Endothelial cell of umbilical vein (primary cell): Measurements from ENCODE around the gene KISS1. TPM values are rescaled to one million over a fixed set of nuclear protein-coding genes. Genes with fewer than 3 reads are reported as not detected.
A peak's percentile ranks its signal among the peaks of the same experiment; 100 is the strongest.

Experiments
- BruUV-seq: library from RNA; stranded (reverse); fragments of 400-500 nt; replicated peaks from 2 replicates; lab custom pipeline; 2021; lab: Mats Ljungman, UMichigan
- CTCF ChIA-PET: fragments of 300-600, 350-600 bp; sonication (Branson Sonifier 250); formaldehyde crosslinking; loops from one replicate; lab custom pipeline; 2021; ENCODE audit warnings: antibody characterized with exemption, inconsistent platforms; lab: Charles Lee
- POLR2A ChIA-PET: fragments of 300-600, 350-600 bp; sonication (Branson Sonifier 250); formaldehyde crosslinking; loops from one replicate; lab custom pipeline; 2021; ENCODE audit warnings: antibody characterized with exemption, inconsistent platforms; lab: Charles Lee
- DNase-seq: peaks from one replicate; pipeline ENCODE4 v3.0.0-alpha.2; 2011; ENCODE audit warnings: low read depth, low spot score
- FAIRE-seq: peaks from 2 replicates; lab custom pipeline; 2011; peaks lifted over from hg19 to GRCh38; lab: Jason Lieb, UNC
- H2AFZ ChIP-seq: 2 replicates; pipeline ENCODE4 v1.6.0; 2012; ENCODE audit warnings: low read depth, low read length, control low read depth, inconsistent platforms
- H3K27ac ChIP-seq: 2 replicates; pipeline ENCODE4 v1.5.1; 2011; ENCODE audit warnings: low read depth, mild to moderate bottlenecking, control low read depth, low read length, moderate library complexity; ENCODE audit not compliant: insufficient read depth
- H3K27me3 ChIP-seq, 2 experiments: 2 replicates each; pipeline versions ENCODE4 v1.6.0 to v1.6.1; 2011; ENCODE audit warnings: low read length in 2 of 2, mixed read lengths in 1 of 2; ENCODE audit not compliant: control insufficient read depth in 2 of 2, insufficient read depth in 2 of 2
- H3K36me3 ChIP-seq, 2 experiments: 2 replicates in 1 of 2; 3 replicates in 1 of 2; pipeline ENCODE4 v1.5.1; 2011; ENCODE audit warnings: low read length in 2 of 2, mild to moderate bottlenecking in 1 of 2, moderate library complexity in 1 of 2; ENCODE audit not compliant: control insufficient read depth in 2 of 2, insufficient read depth in 2 of 2; ENCODE audit errors: extremely low read depth in 1 of 2
- H3K4me1 ChIP-seq: 3 replicates; pipeline ENCODE4 v1.5.1; 2011; ENCODE audit warnings: mild to moderate bottlenecking, low read length; ENCODE audit not compliant: control insufficient read depth, insufficient read depth; ENCODE audit errors: extremely low read depth
- H3K4me2 ChIP-seq: 2 replicates; pipeline ENCODE4 v1.6.1; 2011; ENCODE audit warnings: low read length, control low read depth, mixed read lengths; ENCODE audit not compliant: insufficient read depth
- H3K4me3 ChIP-seq, 3 experiments: fragments of 200-600 bp in 1 of 3; sonication (generic), shearing (Covaris generic) in 1 of 3; replicated peaks in 1 of 3; 2 replicates each; pipeline ENCODE4 v1.5.1; 2011 to 2016; ENCODE audit warnings: control low read depth in 3 of 3, low read length in 3 of 3, mild to moderate bottlenecking in 2 of 3, inconsistent platforms in 1 of 3, low read depth in 1 of 3, moderate library complexity in 1 of 3; ENCODE audit not compliant: insufficient read depth in 1 of 3
- H3K79me2 ChIP-seq: 2 replicates; pipeline ENCODE4 v1.6.0; 2012; ENCODE audit warnings: low read length, inconsistent platforms; ENCODE audit not compliant: control insufficient read depth, insufficient read depth
- H3K9ac ChIP-seq: replicated peaks from 2 replicates; pipeline ENCODE3; 2011; ENCODE audit warnings: low read length, control low read depth; ENCODE audit not compliant: insufficient read depth; ENCODE audit errors: extremely low read depth
- H3K9me1 ChIP-seq: replicated peaks from 3 replicates; pipeline ENCODE4 v1.6.0; 2011; ENCODE audit warnings: mild to moderate bottlenecking, low read length; ENCODE audit not compliant: control insufficient read depth, insufficient read depth; ENCODE audit errors: extremely low read depth
- H3K9me3 ChIP-seq: replicated peaks from 2 replicates; pipeline ENCODE4 v1.5.1; 2012; ENCODE audit warnings: low read length, inconsistent platforms; ENCODE audit not compliant: control insufficient read depth, insufficient read depth
- H4K20me1 ChIP-seq: replicated peaks from 2 replicates; pipeline ENCODE3; 2011; ENCODE audit warnings: mild to moderate bottlenecking, low read length; ENCODE audit not compliant: control insufficient read depth, insufficient read depth; ENCODE audit errors: extremely low read depth
- CTCF ChIP-seq, 2 donors: IDR thresholded peaks; 1 replicate in 1 of 2; 2 replicates in 1 of 2; pipeline ENCODE4 v1.5.1; 2011; ENCODE audit warnings: low read length in 2 of 2, mild to moderate bottlenecking in 2 of 2, moderate library complexity in 2 of 2, control low read depth in 1 of 2, inconsistent platforms in 1 of 2, low read depth in 1 of 2; ENCODE audit not compliant: insufficient read depth in 1 of 2; ENCODE audit errors: extremely low read depth in 1 of 2
- EZH2 ChIP-seq: IDR thresholded peaks from 2 replicates; pipeline ENCODE4 v1.6.1; 2012; ENCODE audit warnings: borderline replicate concordance, low read depth, mild to moderate bottlenecking, moderate library complexity, low read length, inconsistent platforms; ENCODE audit not compliant: severe bottlenecking
- FOS ChIP-seq: IDR thresholded peaks from 2 replicates; pipeline ENCODE4 v1.6.1; 2011; ENCODE audit warnings: mild to moderate bottlenecking, low read length, moderate library complexity, borderline replicate concordance; ENCODE audit not compliant: insufficient read depth
- GATA2 ChIP-seq: IDR thresholded peaks from 2 replicates; pipeline ENCODE4 v1.7.0; 2011; ENCODE audit warnings: low read depth, mild to moderate bottlenecking, moderate library complexity, mixed read lengths, low read length; ENCODE audit not compliant: insufficient read length, insufficient read depth
- JUN ChIP-seq: IDR thresholded peaks from 2 replicates; pipeline ENCODE4 v1.6.1; 2011; ENCODE audit warnings: borderline replicate concordance, low read depth; ENCODE audit not compliant: insufficient read length, insufficient read depth
- MAX ChIP-seq: IDR thresholded peaks from 2 replicates; pipeline ENCODE4 v1.6.1; 2011; ENCODE audit not compliant: insufficient read depth, insufficient read length
- MYC ChIP-seq: IDR thresholded peaks from one replicate; pipeline ENCODE4 v1.6.1; 2011; ENCODE audit warnings: mild to moderate bottlenecking, low read depth, low read length
- POLR2A ChIP-seq: IDR thresholded peaks from 2 replicates; pipeline ENCODE4 v1.6.1; 2012; ENCODE audit warnings: low read depth, mild to moderate bottlenecking, control low read depth, low read length
- POLR2AphosphoS5 ChIP-seq: IDR thresholded peaks from 2 replicates; pipeline ENCODE4 v1.6.1; 2012; ENCODE audit warnings: low read depth, mild to moderate bottlenecking, control low read depth, low read length, moderate library complexity; ENCODE audit not compliant: insufficient read depth
- dilution Hi-C: fragments of 300-500 bp; cut with MboI; formaldehyde crosslinking; loops from one replicate; pipeline ENCODE4 v1.15.0; 2019; ENCODE audit warnings: low sequenced_read_pairs; ENCODE audit not compliant: extremely low pct_ligation_motif_present
- intact Hi-C: fragments of 100-400 bp; cut with micrococcal nuclease; formaldehyde crosslinking; loops from one replicate; pipeline ENCODE4 v1.10.0; 2022
- polyA plus RNA-seq, 4 experiments: library from polyadenylated mRNA; depleted of rRNA in 3 of 4; stranded (reverse) in 3 of 4; unstranded in 1 of 4; fragments of >200 nt; gene quantifications; 2 replicates each; pipeline versions ENCODE4 v1.2.1 to v1.2.3, GENCODE V29; 2011 to 2012; ENCODE audit warnings: missing spikeins in 1 of 4
- total RNA-seq: library from RNA; stranded (reverse); gene quantifications from 2 replicates; pipeline ENCODE4 v1.2.3, GENCODE V29; 2021

Gene KISS1
- total and polyA plus RNA-seq, 2 donors (not counting 3 experiments of a cell fraction or from before 2014, with no cell fraction given): 0.22 to 1.00 TPM

GRCh38 chr1:204172404-204173029 is 23.8 kb downstream of the KISS1 start:
- DNase-seq (peak; percentile 13), FAIRE-seq (no peak)
- Histone ChIP-seq H3K4me3 (no peak overlapping the region), H3K4me1 (peaks cover 23% of the 10 kb centered on the region), H3K9me1 (no peaks in the 10 kb centered on the region), H3K36me3 (no peaks in the 10 kb centered on the region), H2AFZ (peak overlapping the region; percentile 54), H3K9ac (no peak overlapping the region), H3K79me2 (no peaks in the 10 kb centered on the region), H3K27ac (peak overlapping the region; percentile 48), H3K4me2 (no peak overlapping the region), H4K20me1 (no peaks in the 10 kb centered on the region), H3K27me3 (no peaks in the 10 kb centered on the region), H3K9me3 (peaks cover 3% of the 10 kb centered on the region)
- no TSS peak for BruUV-seq
- TF ChIP-seq JUN (no peak), CTCF (IDR thresholded peaks at IDR 0.05; ENCODE audit: extremely low read depth in 1 of 2, insufficient read depth in 1 of 2, low read depth in 1 of 2, low read length in 2 of 2) (no peak), MAX (no peak), GATA2 (no peak), POLR2AphosphoS5 (no peak), FOS (no peak), MYC (no peak), EZH2 (no peak), POLR2A (no peak)
- intact Hi-C loops: loop anchor here (1.0 kb wide), 2 partner anchors 19 to 26 kb away; no protein-coding TSS in a partner anchor
- ChIA-PET CTCF (interaction anchor here (0.7 to 26.7 kb wide), 11 partner anchors 8 to 635 kb away, joined by 3 to 770 read pairs (median 3); partner anchors contain the start of genes ETNK2, GOLT1A and PLEKHA6), POLR2A (no interaction called here)
- dilution Hi-C loops: loop anchor here (25.0 kb wide), 1 partner anchor 165 kb away; no protein-coding TSS in a partner anchor
